Ovary (tissue), 3 donors: ENCODE data around the gene TMPRSS3.

Experiments
- POLR2A ChIP-seq: fragments of 450-650 bp; IDR thresholded peaks from one replicate; pipeline ENCODE4 v1.6.1; 2017; ENCODE audit warnings: antibody characterized with exemption, mild to moderate bottlenecking, moderate library complexity
- TF ChIP-seq, protein P1 (sequence below), 3 donors: fragments of 450-650 bp in 2 of 3; fragments of 200-600 bp in 1 of 3; IDR thresholded peaks; one replicate each; pipeline versions ENCODE4 v1.5.1 to v1.8.0; 2016 to 2022; ENCODE audit warnings: antibody characterized with exemption in 3 of 3, mild to moderate bottlenecking in 1 of 3
- donor health status: DM: no; HTN: no; CAD: no.

DNA sequence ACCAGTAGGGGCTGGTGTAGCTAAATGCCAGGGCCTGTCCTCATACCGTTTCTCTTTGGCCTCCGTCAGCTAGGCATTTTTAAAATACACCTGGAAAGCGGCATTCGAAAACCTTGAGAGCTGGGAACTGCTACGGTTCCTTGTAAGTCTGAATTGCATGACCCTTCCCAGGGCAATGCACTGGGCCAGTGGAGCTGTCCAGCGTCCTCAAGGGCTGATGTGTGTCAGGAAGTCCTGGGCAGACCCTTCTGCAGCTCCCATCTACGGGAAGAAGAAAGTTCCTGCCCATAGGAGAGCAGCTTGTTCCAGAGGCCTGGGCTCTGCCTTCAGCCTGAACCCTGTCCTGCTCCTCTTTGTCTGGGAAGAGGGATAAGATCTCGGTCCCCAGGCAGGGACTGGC lies 41.9 kb upstream of the TMPRSS3 start:
- TF ChIP-seq, protein P1, sequence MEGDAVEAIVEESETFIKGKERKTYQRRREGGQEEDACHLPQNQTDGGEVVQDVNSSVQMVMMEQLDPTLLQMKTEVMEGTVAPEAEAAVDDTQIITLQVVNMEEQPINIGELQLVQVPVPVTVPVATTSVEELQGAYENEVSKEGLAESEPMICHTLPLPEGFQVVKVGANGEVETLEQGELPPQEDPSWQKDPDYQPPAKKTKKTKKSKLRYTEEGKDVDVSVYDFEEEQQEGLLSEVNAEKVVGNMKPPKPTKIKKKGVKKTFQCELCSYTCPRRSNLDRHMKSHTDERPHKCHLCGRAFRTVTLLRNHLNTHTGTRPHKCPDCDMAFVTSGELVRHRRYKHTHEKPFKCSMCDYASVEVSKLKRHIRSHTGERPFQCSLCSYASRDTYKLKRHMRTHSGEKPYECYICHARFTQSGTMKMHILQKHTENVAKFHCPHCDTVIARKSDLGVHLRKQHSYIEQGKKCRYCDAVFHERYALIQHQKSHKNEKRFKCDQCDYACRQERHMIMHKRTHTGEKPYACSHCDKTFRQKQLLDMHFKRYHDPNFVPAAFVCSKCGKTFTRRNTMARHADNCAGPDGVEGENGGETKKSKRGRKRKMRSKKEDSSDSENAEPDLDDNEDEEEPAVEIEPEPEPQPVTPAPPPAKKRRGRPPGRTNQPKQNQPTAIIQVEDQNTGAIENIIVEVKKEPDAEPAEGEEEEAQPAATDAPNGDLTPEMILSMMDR (IDR thresholded peaks at IDR 0.05), result no peak
- TF ChIP-seq POLR2A, result no peak
